Caco-2 (cell line): ENCODE data around the gene ARID1A. TPM values are rescaled to one million over a fixed set of nuclear protein-coding genes. Genes with fewer than 3 reads are reported as not detected.

Source experiments
- BruUV-seq: library from RNA; stranded (reverse); fragments of 400-500 nt; replicated peaks from 2 replicates; lab custom pipeline; 2021; lab: Mats Ljungman, UMichigan
- CTCF ChIA-PET: fragments of 300-600 bp; sonication (Branson Sonifier 250); formaldehyde crosslinking; loops from one replicate; lab custom pipeline; 2022; ENCODE audit warnings: antibody characterized with exemption; lab: Charles Lee
- POLR2A ChIA-PET: fragments of 300-600 bp; sonication (Branson Sonifier 250); formaldehyde crosslinking; loops from one replicate; lab custom pipeline; 2022; ENCODE audit warnings: antibody characterized with exemption; lab: Charles Lee
- DNase-seq, 2 experiments: peaks; one replicate each; pipeline versions ENCODE4 v3.0.0 to v3.0.0-alpha.2; 2020 to 2022
- H3K27me3 ChIP-seq: replicated peaks from 2 replicates; pipeline ENCODE4 v1.6.0; 2011; ENCODE audit warnings: low read length; ENCODE audit not compliant: control insufficient read depth, insufficient read depth
- H3K36me3 ChIP-seq: 2 replicates; pipeline ENCODE4 v1.5.1; 2011; ENCODE audit warnings: low read length; ENCODE audit not compliant: control insufficient read depth, insufficient read depth
- H3K4me1 ChIP-seq: fragments of 250-450 bp; sonication (Bioruptor Pico); 2 replicates; pipeline ENCODE4 v1.5.1; 2020; ENCODE audit warnings: mild to moderate bottlenecking
- H3K4me3 ChIP-seq: 2 replicates; pipeline ENCODE4 v1.5.1; 2011; ENCODE audit warnings: low read depth, mild to moderate bottlenecking, control low read depth, low read length
- H3K9me3 ChIP-seq: fragments of 250-450 bp; sonication (Bioruptor Pico); 2 replicates; pipeline ENCODE4 v1.5.1; 2020; ENCODE audit warnings: mild to moderate bottlenecking, moderate library complexity
- H3K27ac Mint-ChIP-seq: one replicate; pipeline ENCODE4 v1.8.0; 2022; ENCODE audit warnings: mixed read lengths; ENCODE audit not compliant: unreplicated experiment
- H3K27me3 Mint-ChIP-seq: one replicate; pipeline ENCODE4 v1.8.0; 2022; ENCODE audit warnings: mixed read lengths; ENCODE audit not compliant: insufficient read depth, unreplicated experiment
- H3K36me3 Mint-ChIP-seq: one replicate; pipeline ENCODE4 v1.8.0; 2022; ENCODE audit warnings: mild to moderate bottlenecking, mixed read lengths; ENCODE audit not compliant: insufficient read depth, unreplicated experiment
- H3K4me1 Mint-ChIP-seq: one replicate; pipeline ENCODE4 v1.8.0; 2022; ENCODE audit warnings: low read depth, mixed read lengths; ENCODE audit not compliant: unreplicated experiment
- H3K4me3 Mint-ChIP-seq: one replicate; pipeline ENCODE4 v1.8.0; 2022; ENCODE audit warnings: mild to moderate bottlenecking, moderate library complexity, mixed read lengths; ENCODE audit not compliant: unreplicated experiment
- H3K9me3 Mint-ChIP-seq: one replicate; pipeline ENCODE4 v1.8.0; 2022; ENCODE audit warnings: mixed read lengths; ENCODE audit not compliant: unreplicated experiment
- CTCF ChIP-seq, 2 experiments: fragments of 200-600 bp in 1 of 2; IDR thresholded peaks; 1 replicate in 1 of 2; 2 replicates in 1 of 2; pipeline versions ENCODE4 v1.5.1 to v1.8.0; 2011 to 2022; ENCODE audit warnings: antibody characterized with exemption in 1 of 2, control low read depth in 1 of 2, inconsistent platforms in 1 of 2, low read depth in 1 of 2, low read length in 1 of 2, mild to moderate bottlenecking in 1 of 2, moderate library complexity in 1 of 2; ENCODE audit not compliant: insufficient read depth in 1 of 2, severe bottlenecking in 1 of 2, unreplicated experiment in 1 of 2
- intact Hi-C: fragments of 100-400 bp; cut with micrococcal nuclease; formaldehyde crosslinking; loops from one replicate; pipeline ENCODE4 v1.10.0; 2022; ENCODE audit not compliant: unreplicated experiment
- total RNA-seq: library from RNA; stranded (reverse); gene quantifications from 2 replicates; pipeline ENCODE4 v1.2.3, GENCODE V29; 2022

Gene ARID1A
- total RNA-seq, 1 experiment from 2014 or later, result 66.5 TPM

GRCh38 chr1:26711777-26712176 is 16.0 kb downstream of the ARID1A start:
- POLR2A ChIA-PET, result no interaction called here
- peaks cover 2% of the 10 kb centered on the region for H3K36me3 ChIP-seq
- TF ChIP-seq CTCF (IDR thresholded peaks at IDR 0.05; ENCODE audit: insufficient read depth in 1 of 2, low read depth in 1 of 2, low read length in 1 of 2, severe bottlenecking in 1 of 2, unreplicated experiment in 1 of 2), result no peak
- H3K4me1 ChIP-seq, result peaks cover 7% of the 10 kb centered on the region
- Mint-ChIP-seq H3K36me3 (peaks cover 82% of the 10 kb centered on the region), H3K27ac (no peak overlapping the region), H3K4me1 (peaks cover 20% of the 10 kb centered on the region), H3K4me3 (no peak overlapping the region), H3K27me3 (no peaks in the 10 kb centered on the region), H3K9me3 (no peaks in the 10 kb centered on the region)
- CTCF ChIA-PET, result no interaction called here
- no TSS peak for BruUV-seq
- no peaks in the 10 kb centered on the region for H3K27me3 ChIP-seq
- DNase-seq, result no peak
- H3K9me3 ChIP-seq, result no peaks in the 10 kb centered on the region
- intact Hi-C loops, result no loop called here
- H3K4me3 ChIP-seq, result no peak overlapping the region

- H3K4me1 ChIP-seq, result peaks cover 27% of the 10 kb centered on the region
- H3K4me1 Mint-ChIP-seq, result peaks cover 31% of the 10 kb centered on the region
- CTCF ChIA-PET, result no interaction called here
These were observed 21.2 kb downstream of the ARID1A start for GRCh38 chr1:26717017-26717491.

GRCh38 chr1:26719205-26719604 is 23.4 kb downstream of the ARID1A start:
- ChIA-PET POLR2A (interaction anchor here (0.6 kb wide), 1 partner anchor 21 kb away, joined by 4 read pairs; no protein-coding TSS in a partner anchor), CTCF (interaction anchor here (0.6 to 1.2 kb wide), 3 partner anchors 27 to 219 kb away, joined by 7 to 11 read pairs (median 7); no protein-coding TSS in a partner anchor)
- Mint-ChIP-seq H3K36me3 (peaks cover 54% of the 10 kb centered on the region), H3K4me3 (no peak overlapping the region), H3K27ac (no peak overlapping the region), H3K9me3 (no peaks in the 10 kb centered on the region), H3K27me3 (no peaks in the 10 kb centered on the region), H3K4me1 (peaks cover 26% of the 10 kb centered on the region)
- Histone ChIP-seq H3K36me3 (no peaks in the 10 kb centered on the region), H3K27me3 (no peaks in the 10 kb centered on the region), H3K4me1 (peaks cover 44% of the 10 kb centered on the region), H3K9me3 (no peaks in the 10 kb centered on the region), H3K4me3 (no peak overlapping the region)
- DNase-seq, result no peak
- intact Hi-C loops, result loop anchor here (2.0 kb wide), 1 partner anchor 14 kb away; no protein-coding TSS in a partner anchor
- peak in 1 of 2 experiments; percentile 12 for TF ChIP-seq CTCF (IDR thresholded peaks at IDR 0.05; ENCODE audit: insufficient read depth in 1 of 2, low read depth in 1 of 2, low read length in 1 of 2, severe bottlenecking in 1 of 2, unreplicated experiment in 1 of 2)
- no TSS peak for BruUV-seq

More at GRCh38 chr1:26717017-26717491, 21.2 kb downstream of the ARID1A start:
- intact Hi-C loops, result no loop called here
- no peak for TF ChIP-seq CTCF (IDR thresholded peaks at IDR 0.05; ENCODE audit: insufficient read depth in 1 of 2, low read depth in 1 of 2, low read length in 1 of 2, severe bottlenecking in 1 of 2, unreplicated experiment in 1 of 2)
- Histone ChIP-seq H3K36me3 (no peaks in the 10 kb centered on the region), H3K4me3 (no peak overlapping the region), H3K9me3 (no peaks in the 10 kb centered on the region), H3K27me3 (no peaks in the 10 kb centered on the region)
- no peaks in the 10 kb centered on the region for H3K9me3 Mint-ChIP-seq
- DNase-seq, result no peak
- no peak overlapping the region for H3K4me3 Mint-ChIP-seq
- H3K27me3 Mint-ChIP-seq, result no peaks in the 10 kb centered on the region
- no peak overlapping the region for H3K27ac Mint-ChIP-seq
- peaks cover 75% of the 10 kb centered on the region for H3K36me3 Mint-ChIP-seq
- POLR2A ChIA-PET, result no interaction called here
- BruUV-seq, result no TSS peak
